Measurements from ENCODE around the gene KIAA1671.

- no peak for TF ChIP-seq FOXA2 (IDR thresholded peaks at IDR 0.05)
- no peak for TF ChIP-seq ATF3 (IDR thresholded peaks at IDR 0.05)
- TF ChIP-seq CTCF (IDR thresholded peaks at IDR 0.05; ENCODE audit: low read depth, low read length, missing input control): no peak
- no peak for TF ChIP-seq REST (IDR thresholded peaks at IDR 0.05)
- no peak for TF ChIP-seq TAF1 (conservative IDR thresholded peaks at IDR 0.05)
- no peak for TF ChIP-seq GABPA (IDR thresholded peaks at IDR 0.05 in 1 of 2, conservative IDR thresholded peaks at IDR 0.05 in 1 of 2)
- TF ChIP-seq RAD21 (IDR thresholded peaks at IDR 0.05): no peak
Observed at GRCh38 chr22:25090225-25090890, 137.8 kb downstream of the KIAA1671 start.

Data from liver (tissue), 3 donors.